Measurements from ENCODE around the gene PRICKLE1. TPM values are rescaled to one million over a fixed set of nuclear protein-coding genes. Genes with fewer than 3 reads are reported as not detected.

Gene PRICKLE1
- total RNA-seq, 1 donor from 2014 or later, result 12.3 TPM

- no peak for DNase-seq
Observed at GRCh38 chr12:42490261-42490842, 99.2 kb downstream of the PRICKLE1 start.

GRCh38 chr12:42486407-42486806 lies 103.1 kb downstream of the PRICKLE1 start:
- no peak for DNase-seq

- no peak for DNase-seq
Observed at GRCh38 chr12:42485823-42486222, 103.7 kb downstream of the PRICKLE1 start.

DNA sequence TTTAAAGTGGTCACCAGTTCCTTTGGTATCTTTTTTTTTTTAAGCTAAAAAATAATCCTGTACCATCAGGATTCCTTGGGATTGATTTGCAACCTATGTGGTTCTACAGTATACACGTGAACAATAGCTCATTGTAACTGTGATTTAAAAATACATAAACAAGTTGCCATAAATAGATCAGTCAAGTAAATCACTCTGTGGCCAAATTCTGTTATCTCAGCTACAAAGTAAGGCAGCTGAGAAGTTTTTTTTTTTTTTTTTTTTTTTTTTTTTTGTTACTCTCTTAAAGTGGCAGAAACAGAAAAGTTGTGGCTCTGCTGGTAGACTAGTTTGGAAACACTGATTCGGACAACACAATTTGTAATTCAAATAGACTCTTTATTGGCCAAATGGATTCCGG lies 104.5 kb downstream of the PRICKLE1 start:
- peak; percentile 31 for DNase-seq

- peak; percentile 69 for DNase-seq
Observed at GRCh38 chr12:42483521-42483790, 106.1 kb downstream of the PRICKLE1 start.

DNA sequence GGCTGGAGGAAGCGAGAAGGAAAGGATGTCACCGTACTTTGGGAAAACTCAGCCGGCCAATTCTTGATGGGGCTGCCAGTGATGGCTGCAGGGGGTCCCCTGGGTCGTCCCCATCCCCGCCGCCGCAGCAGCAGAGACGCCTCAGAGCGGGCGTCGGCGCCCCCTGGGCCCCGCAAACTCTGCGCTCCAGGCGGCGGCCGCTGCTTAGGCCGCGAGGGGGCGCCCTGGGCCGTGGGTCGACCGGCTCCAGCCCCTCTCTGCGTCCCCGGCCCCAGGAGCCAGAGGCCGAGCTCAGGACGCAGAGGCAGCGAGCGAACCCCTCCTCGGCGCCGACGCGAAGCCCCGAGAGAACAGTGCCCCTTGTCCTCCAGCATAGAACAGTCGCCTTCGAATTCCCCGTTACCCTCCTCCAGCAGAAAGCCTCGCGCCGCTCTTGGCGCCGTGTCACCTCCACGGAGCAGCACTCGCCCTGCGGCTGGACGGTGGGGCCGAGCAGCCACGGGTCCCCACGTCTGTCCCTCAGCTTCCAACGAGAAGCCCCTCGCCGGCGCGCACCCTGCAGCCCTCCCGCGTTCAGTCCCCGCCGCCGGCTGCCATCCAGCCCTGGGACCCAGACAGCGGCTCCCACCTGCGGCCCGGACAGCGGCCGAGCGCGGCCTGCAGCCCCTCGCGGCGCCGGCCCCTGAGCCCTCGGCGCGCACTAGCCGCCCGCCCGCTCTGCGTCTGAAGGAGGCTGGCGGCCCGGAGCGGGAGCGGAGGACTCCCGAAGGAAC lies 106.6 kb downstream of the PRICKLE1 start:
- peak; percentile 90 for DNase-seq

DNA sequence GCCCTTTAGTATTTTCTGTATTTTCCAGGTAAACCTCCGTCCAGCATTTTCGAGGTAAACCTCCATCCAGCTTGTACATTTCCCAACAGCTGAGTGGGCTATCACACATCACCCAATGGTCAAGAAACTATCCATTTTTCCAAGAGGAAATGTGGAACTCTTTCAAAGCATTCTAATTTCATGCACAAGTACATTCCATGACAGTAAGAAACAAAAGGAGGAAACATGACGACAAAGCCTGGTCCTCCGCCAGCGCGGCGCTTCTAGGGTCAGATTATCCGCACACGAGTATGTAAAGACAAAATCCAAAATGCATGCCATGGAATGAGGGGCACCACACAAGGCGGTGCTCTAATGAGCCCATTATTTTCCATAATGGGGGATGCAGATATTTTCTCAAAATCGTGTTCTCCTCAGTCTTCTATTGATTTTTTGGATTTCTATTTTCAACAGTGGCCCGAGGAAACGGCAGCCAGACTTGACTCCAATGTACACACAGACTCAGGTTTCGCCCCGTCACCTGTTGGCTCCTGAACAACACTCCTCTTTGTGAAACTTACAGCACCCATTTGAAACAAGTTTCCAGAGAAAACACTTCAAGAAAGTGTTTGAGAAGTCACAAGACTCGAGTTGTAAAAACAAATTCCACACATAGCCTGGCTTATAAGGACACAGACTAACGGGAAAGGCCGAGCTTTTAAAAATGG lies 107.4 kb downstream of the PRICKLE1 start:
- peak; percentile 95 for DNase-seq

DNA sequence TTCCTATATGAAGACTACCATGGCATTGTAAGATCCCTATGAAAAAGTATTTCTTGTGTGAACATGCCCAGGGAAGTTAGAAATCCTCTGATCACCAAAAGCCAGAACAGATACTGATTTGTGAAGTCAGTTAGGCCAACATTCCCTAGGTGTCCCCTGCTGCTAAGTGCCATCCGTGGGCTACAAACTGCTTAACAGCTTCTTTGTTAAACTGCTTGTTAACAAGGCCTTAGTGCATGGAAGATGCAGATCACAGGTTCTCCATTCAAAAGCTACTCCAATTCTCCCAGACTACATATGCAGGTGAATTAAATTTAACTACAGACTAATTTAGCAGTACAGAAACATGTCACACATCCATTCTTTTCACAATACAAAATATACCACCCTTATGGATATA lies 108.2 kb downstream of the PRICKLE1 start:
- DNase-seq, result peak; percentile 40

DNA sequence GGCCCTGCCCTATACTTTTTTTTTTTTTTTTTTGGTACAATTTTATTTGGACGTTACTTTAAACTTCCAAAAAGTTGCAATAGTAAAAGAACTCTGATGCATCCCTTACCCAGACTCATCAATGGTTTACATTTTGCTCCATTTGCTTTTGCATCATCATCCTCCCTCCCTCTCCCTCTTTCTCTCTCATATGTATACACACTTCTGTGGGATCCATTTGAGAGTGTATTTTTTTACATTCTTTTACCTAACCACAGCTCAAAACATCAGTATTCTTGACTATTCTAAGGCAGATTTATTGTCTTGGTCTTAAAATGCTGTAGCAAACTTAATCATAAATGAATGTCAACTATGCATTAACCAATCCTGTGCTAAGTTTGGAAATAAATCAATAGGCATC lies 111.6 kb downstream of the PRICKLE1 start:
- no peak for DNase-seq

- DNase-seq, result no peak
Observed at GRCh38 chr12:42475106-42475505, 114.4 kb downstream of the PRICKLE1 start.

GRCh38 chr12:42474391-42474790 lies 115.2 kb downstream of the PRICKLE1 start:
- DNase-seq, result peak; percentile 87

DNA sequence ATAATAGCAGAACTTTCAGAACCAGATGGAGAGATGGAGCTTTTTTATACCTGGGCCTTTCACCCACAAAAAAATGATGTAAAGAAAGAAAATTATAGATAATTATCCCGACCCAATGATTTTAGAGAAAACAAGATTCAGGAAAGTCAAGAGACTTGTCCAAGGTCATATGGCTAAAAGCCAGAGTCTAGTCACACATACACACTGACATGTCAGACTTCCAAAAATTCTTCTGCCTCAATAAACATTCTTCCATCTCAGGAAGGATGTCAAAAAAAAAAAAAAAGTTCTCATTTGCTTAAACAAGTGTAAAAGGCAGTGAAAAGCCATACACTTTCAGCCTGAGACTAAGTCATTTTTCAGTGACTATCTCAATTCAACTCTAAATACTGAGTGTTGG lies 116.0 kb downstream of the PRICKLE1 start:
- peak; percentile 41 for DNase-seq

GRCh38 chr12:42473130-42473529 lies 116.4 kb downstream of the PRICKLE1 start:
- peak; percentile 18 for DNase-seq

DNA sequence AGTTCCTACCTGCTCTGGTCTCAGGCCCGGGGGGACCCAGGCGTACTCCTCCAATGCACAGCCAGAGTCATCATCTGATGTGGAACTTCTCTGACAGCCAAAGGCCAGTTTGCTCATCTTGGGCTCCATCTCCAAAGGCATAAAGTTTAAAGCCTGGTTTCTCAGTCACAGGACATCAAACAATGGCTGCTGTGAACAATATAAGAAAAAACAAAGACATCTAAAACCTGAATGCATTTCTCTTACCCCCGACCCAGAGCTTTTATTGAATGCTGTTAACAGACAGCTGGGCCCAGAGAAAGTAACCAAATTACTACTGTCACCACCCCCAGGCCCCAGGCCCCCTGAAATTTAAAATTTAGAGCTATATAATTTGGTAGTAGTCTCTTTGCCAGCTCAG lies 117.2 kb downstream of the PRICKLE1 start:
- no peak for DNase-seq

DNA sequence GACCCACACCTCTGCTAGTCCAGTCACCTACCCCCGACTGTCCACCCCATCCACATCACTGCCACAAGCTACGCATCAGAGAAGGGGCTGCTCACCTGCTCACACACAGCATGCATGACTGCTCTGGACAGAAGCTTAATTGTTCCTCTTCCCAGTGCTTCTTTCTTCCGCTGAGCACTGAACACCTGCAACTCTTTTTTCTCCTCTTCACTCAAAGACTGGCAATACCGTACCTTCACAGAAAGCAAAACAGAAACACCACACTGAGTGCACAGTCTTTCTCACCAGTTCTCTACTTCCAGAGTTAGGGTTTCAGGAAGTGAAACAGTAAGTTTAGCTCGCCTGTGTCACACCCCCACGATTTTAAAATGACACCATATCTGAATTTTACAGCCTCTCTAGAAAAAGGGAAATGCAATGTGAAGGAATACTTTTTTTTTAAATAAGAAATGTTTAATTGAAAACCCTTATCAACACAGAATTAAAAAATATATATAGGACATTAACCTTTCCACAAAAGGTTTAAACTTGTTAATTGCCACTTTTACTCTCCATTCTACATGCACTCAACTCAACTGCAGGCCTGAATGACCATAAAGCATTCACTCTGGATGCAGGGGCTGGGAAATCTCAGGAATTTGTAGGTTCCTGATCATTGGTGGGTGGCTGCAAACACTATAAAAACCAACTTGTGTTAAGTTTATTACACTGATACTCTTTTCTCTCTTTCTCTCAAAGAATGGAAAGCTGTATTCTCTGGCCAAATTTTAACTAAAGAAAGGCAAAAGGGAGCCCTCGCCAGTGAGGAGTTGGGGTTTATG lies 120.0 kb downstream of the PRICKLE1 start:
- no peak for DNase-seq

DNA sequence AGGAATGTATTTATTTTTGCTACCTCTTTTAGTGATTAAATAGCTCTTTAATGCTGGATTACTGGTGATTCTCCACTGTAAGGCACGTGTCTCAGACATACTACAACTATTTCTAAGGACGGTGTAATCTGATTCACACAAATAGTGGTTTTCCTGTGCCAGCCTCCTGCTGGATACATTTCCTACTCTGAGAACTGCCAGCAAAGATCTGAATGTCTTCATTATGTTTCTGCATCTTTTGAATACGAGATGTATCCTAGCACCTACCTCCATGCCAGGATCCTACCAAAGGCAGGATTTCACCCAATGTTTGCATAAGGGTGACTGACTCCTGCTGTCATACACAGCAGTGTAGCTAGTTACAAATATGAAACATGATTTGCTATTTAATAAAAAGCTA lies 120.6 kb downstream of the PRICKLE1 start:
- peak; percentile 52 for DNase-seq

DNA sequence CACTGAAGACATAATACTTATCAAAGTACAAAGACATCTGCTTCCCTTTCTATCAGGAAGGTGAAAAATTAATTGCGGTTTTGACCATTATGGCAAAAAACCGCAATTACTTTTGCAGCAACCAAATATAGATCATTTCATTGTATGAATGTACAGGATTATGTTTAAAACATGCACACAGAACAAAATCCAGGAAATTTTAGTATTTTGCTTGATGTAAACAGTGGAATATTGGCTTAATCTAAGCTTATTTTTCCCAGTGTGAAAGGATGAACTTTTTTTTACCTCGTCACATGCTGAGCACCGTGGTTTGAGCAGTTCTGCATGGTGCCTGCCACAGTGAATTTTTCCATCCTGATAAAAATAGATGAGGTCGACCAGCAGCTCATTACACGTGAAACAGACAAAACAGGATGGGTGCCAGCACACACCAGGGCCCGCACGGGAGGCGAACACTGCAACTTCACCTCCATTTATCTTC lies 121.2 kb downstream of the PRICKLE1 start:
- DNase-seq, result peak; percentile 22

DNA sequence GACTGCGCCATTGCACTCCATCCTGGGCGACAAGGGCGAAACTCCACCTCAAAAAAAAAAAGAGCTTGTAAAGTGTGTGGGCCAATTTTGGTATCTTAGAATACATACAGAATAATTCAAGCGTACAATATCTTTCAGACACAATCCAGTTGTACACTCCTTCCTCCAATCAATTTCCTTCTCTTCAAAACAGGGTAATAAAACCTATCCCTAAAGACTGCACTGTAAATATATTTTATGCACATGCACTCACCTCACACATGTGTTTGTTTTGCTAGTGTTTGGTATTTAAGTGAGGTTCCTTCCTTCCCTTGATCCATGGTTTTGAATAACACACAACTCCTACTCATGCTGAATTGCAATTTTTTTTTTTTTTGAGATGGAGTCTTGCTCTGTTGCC lies 125.9 kb downstream of the PRICKLE1 start:
- DNase-seq, result no peak

- peak; percentile 56 for DNase-seq
Observed at GRCh38 chr12:42462486-42462885, 127.1 kb downstream of the PRICKLE1 start.

DNA sequence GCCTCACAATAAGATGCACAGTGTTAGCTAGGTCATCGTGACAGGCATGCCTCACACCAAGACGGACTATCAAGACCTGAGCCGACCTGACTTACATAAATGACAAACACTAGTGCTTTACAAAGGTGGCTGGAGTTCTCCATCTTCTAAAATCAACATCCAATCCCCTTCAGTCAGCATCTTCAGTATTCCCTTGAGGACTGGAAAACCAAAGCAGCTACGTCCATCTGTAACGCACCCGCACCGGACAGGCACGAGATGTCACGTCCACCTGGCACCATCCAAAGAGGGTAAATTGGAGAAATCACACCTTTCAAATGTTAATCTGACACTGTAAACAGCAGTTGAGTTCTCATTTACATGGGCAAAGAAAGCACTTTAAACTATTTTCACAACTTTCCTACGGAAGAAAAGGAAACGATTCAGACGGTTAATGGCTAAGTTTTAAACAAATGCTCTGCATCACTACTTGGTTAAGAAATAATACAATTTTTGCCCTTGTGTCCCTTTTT lies 130.2 kb downstream of the PRICKLE1 start:
- no peak for DNase-seq

DNA sequence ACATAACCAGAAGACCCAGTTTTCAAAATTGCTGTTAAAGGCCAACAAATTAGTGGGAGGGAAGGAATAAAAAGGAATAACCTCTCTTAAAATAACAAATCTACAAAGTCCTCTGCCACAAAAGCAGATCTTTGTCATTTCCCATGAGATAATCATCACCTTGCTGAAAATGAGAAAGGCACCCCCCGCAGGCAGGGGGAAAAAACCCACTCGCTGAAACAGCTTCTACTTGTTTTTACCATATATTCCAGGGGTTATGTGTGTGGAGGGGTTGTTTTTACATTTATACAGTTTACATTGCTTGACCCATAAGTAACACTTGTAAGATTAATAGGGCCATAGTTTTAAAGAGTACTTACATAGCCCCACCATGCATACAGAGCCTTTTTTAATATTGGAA lies 131.0 kb downstream of the PRICKLE1 start:
- no peak for DNase-seq

DNA sequence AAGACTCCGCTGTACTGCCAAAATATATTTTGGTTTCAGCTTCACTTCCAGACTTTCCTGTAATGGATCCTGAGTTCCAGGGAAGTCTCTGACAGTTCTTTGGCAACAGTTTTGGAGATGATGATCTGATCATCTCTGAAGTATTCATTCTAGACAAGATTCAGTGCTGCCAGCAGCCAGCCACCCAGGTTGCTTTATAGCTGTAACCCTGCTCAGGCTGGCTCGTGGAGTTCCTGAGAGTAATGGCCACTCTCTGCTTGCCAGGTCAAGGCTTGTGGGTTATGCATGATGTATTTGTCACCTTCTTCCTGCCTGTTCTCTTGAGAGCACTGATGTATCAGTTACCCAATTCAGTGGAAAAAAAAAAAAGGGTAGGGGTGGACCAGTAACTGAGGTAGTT lies 139.3 kb downstream of the PRICKLE1 start:
- DNase-seq, result no peak

GRCh38 chr12:42448841-42449240 lies 140.7 kb downstream of the PRICKLE1 start:
- DNase-seq, result no peak

Measured in dermis blood vessel endothelial cell (primary cell).